CD4-positive, alpha-beta memory T cell (primary cell): Measurements from ENCODE around the gene C3orf18. TPM values are rescaled to one million over a fixed set of nuclear protein-coding genes. Genes with fewer than 3 reads are reported as not detected.
A peak's percentile ranks its signal among the peaks of the same experiment; 100 is the strongest.

Source experiments
- CTCF ChIA-PET: fragments of 350-600 bp; sonication (Branson Sonifier 250); formaldehyde crosslinking; loops from one replicate; lab custom pipeline; 2021; ENCODE audit warnings: inconsistent platforms; ENCODE audit not compliant: partially characterized antibody; lab: Charles Lee
- POLR2A ChIA-PET: fragments of 350-600 bp; sonication (Branson Sonifier 250); formaldehyde crosslinking; loops from one replicate; lab custom pipeline; 2021; ENCODE audit not compliant: partially characterized antibody; lab: Charles Lee
- DNase-seq, 5 donors: peaks; one replicate each; pipeline versions ENCODE4 v3.0.0 to v3.0.0-alpha.2; 2020 to 2022; ENCODE audit warnings: mixed read lengths in 1 of 5
- H3K27ac ChIP-seq: one replicate; pipeline ENCODE4 v1.7.0; 2013; ENCODE audit warnings: low read depth, low read length
- H3K27me3 ChIP-seq: 2 replicates; pipeline ENCODE4 v1.7.0; 2013; ENCODE audit warnings: mild to moderate bottlenecking, low read length, moderate library complexity; ENCODE audit not compliant: insufficient read depth
- H3K36me3 ChIP-seq: 2 replicates; pipeline ENCODE4 v1.7.0; 2013; ENCODE audit warnings: mild to moderate bottlenecking, low read length, moderate library complexity; ENCODE audit not compliant: insufficient read depth
- H3K4me1 ChIP-seq: 2 replicates; pipeline ENCODE4 v1.7.0; 2013; ENCODE audit warnings: mild to moderate bottlenecking, low read length, moderate library complexity; ENCODE audit not compliant: insufficient read depth
- H3K4me3 ChIP-seq, 2 donors: one replicate each; pipeline ENCODE4 v1.7.0; 2013; ENCODE audit warnings: low read length in 2 of 2, mild to moderate bottlenecking in 1 of 2
- H3K9me3 ChIP-seq, 2 donors: one replicate each; pipeline ENCODE4 v1.7.0; 2013; ENCODE audit warnings: low read length in 2 of 2, control low read depth in 1 of 2; ENCODE audit not compliant: control insufficient read depth in 1 of 2
- H3K27ac Mint-ChIP-seq, 7 donors: one replicate each; pipeline ENCODE4 v1.8.0; 2020 to 2021; ENCODE audit warnings: mixed read lengths in 7 of 7, mild to moderate bottlenecking in 6 of 7, inconsistent platforms in 3 of 7, moderate library complexity in 3 of 7
- H3K27me3 Mint-ChIP-seq, 2 donors: one replicate each; pipeline ENCODE4 v1.8.0; 2020 to 2021; ENCODE audit warnings: mixed read lengths in 2 of 2
- H3K36me3 Mint-ChIP-seq, 2 donors: one replicate each; pipeline ENCODE4 v1.8.0; 2020 to 2021; ENCODE audit warnings: mixed read lengths in 2 of 2, inconsistent platforms in 1 of 2, mild to moderate bottlenecking in 1 of 2
- H3K4me1 Mint-ChIP-seq, 4 donors: one replicate each; pipeline ENCODE4 v1.8.0; 2020 to 2021; ENCODE audit warnings: mixed read lengths in 4 of 4, mild to moderate bottlenecking in 1 of 4
- H3K4me3 Mint-ChIP-seq, 8 donors: one replicate each; pipeline ENCODE4 v1.8.0; 2020 to 2021; ENCODE audit warnings: mixed read lengths in 8 of 8, mild to moderate bottlenecking in 7 of 8, moderate library complexity in 6 of 8, inconsistent platforms in 3 of 8
- H3K9me3 Mint-ChIP-seq, 8 donors: one replicate each; pipeline ENCODE4 v1.8.0; 2020 to 2021; ENCODE audit warnings: mixed read lengths in 8 of 8, mild to moderate bottlenecking in 5 of 8, inconsistent platforms in 3 of 8, moderate library complexity in 1 of 8
- intact Hi-C: fragments of 100-400 bp; cut with micrococcal nuclease; formaldehyde crosslinking; loops from one replicate; pipeline ENCODE4 v1.15.1; 2023
- polyA plus RNA-seq, 2 donors: library from polyadenylated mRNA; unstranded; fragments of 300-500 nt; fragmentation: Illumina TruSeq; gene quantifications; one replicate each; pipeline ENCODE4 v1.2.3, GENCODE V29; 2021
- total RNA-seq, 2 experiments: library from RNA; stranded (reverse); gene quantifications; one replicate each; pipeline ENCODE4 v1.2.3, GENCODE V29; 2021

Gene C3orf18
- total and polyA plus RNA-seq, 4 experiments from 2014 or later: 14.2 to 22.3 (median 15.3) TPM

- peak overlapping the region in 1 of 7 donors; percentile 34 for H3K27ac Mint-ChIP-seq
- Histone ChIP-seq H3K27me3 (no peaks in the 10 kb centered on the region), H3K36me3 (no peaks in the 10 kb centered on the region), H3K4me1 (peaks cover 4% of the 10 kb centered on the region), H3K4me3 (no peak overlapping the region), H3K9me3 (no peaks in the 10 kb centered on the region), H3K27ac (no peak overlapping the region)
- POLR2A ChIA-PET: no interaction called here
- H3K36me3 Mint-ChIP-seq: no peaks in the 10 kb centered on the region
- intact Hi-C loops: no loop called here
- no peak overlapping the region for H3K4me3 Mint-ChIP-seq
- DNase-seq: peak in 1 of 5 donors; percentile 9
- H3K27me3 Mint-ChIP-seq: peaks cover 0 to 5% of the 10 kb centered on the region in 2 donors
- H3K4me1 Mint-ChIP-seq: peaks cover 3 to 10% (median 5%) of the 10 kb centered on the region in 4 donors
- CTCF ChIA-PET: interaction anchor here (2.2 to 3.9 kb wide), 2 partner anchors 94 to 132 kb away, joined by 6 to 25 read pairs; no protein-coding TSS in a partner anchor
- peaks cover 0 to 1% (median 0%) of the 10 kb centered on the region in 8 donors for H3K9me3 Mint-ChIP-seq
Observed at GRCh38 chr3:50520849-50521248, 46.7 kb downstream of the C3orf18 start.

DNA sequence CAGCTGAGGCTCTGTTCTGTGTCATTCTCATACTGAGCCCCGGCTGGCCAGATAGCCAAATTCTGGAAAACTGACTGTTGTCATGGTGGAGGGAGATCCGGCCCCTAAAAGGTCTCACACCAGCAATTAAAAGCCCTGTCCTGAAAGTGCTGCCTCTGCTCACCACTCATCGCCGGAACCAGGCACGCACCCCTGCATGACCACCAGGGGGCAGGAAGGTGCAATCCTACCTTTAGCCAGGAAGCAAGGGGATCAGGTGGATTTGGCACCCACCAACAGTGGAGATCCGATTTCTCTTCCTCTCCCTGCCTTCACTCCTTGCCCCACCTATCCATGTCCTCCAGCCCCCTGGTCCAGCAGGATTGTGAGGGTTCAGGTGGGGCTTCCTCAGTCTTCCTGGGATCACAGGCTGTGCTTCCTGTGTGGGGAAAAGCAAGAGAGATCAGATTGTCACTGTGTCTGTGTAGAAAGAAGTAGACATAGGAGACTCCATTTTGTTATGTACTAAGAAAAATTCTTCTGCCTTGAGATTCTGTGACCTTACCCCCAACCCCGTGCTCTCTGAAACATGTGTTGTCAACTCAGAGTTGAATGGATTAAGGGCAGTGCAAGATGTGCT is 48.0 kb downstream of the C3orf18 start:
- Mint-ChIP-seq H3K9me3 (peaks cover 0 to 3% (median 0%) of the 10 kb centered on the region in 8 donors), H3K4me1 (peaks cover 3 to 10% (median 5%) of the 10 kb centered on the region in 4 donors), H3K27me3 (peaks cover 0 to 5% of the 10 kb centered on the region in 2 donors), H3K36me3 (no peaks in the 10 kb centered on the region), H3K27ac (peak overlapping the region in 1 of 7 donors; percentile 17), H3K4me3 (no peak overlapping the region)
- H3K4me1 ChIP-seq: peaks cover 4% of the 10 kb centered on the region
- H3K9me3 ChIP-seq: no peaks in the 10 kb centered on the region
- H3K27ac ChIP-seq: no peak overlapping the region
- H3K36me3 ChIP-seq: no peaks in the 10 kb centered on the region
- no peaks in the 10 kb centered on the region for H3K27me3 ChIP-seq
- POLR2A ChIA-PET: no interaction called here
- peak; percentile 58 to 68 (median 66) for DNase-seq
- CTCF ChIA-PET: interaction anchor here (0.7 to 3.6 kb wide), 6 partner anchors 15 to 95 kb away, joined by 3 to 28 read pairs (median 4); no protein-coding TSS in a partner anchor
- intact Hi-C loops: loop anchor here (1.0 kb wide), 1 partner anchor 95 kb away; no protein-coding TSS in a partner anchor
- H3K4me3 ChIP-seq: no peak overlapping the region

DNA sequence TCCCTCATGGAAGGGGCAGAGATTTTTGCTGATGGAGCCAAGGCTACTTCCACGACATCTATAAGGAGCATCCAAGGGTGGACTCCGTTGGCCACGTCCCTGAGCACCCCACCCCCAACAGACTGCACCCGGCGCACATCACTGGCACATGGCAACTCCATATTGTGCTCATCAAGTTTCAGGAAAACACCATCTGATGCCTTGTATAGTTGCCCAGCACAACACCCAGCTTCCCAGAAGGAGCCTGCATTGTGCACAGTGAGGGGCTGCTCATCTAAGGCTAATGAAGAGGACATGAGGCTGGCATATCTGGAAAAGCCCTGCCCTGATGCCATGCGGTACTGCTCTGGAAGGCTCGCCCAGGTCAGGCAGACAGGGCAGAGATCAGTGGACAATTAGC is 49.1 kb downstream of the C3orf18 start:
- CTCF ChIA-PET: interaction anchor here (1.0 to 3.6 kb wide), 6 partner anchors 16 to 134 kb away, joined by 3 to 28 read pairs (median 5); no protein-coding TSS in a partner anchor
- H3K27me3 ChIP-seq: no peaks in the 10 kb centered on the region
- peaks cover 3 to 10% (median 5%) of the 10 kb centered on the region in 4 donors for H3K4me1 Mint-ChIP-seq
- H3K4me1 ChIP-seq: peaks cover 4% of the 10 kb centered on the region
- peaks cover 0 to 5% of the 10 kb centered on the region in 2 donors for H3K27me3 Mint-ChIP-seq
- no peaks in the 10 kb centered on the region for H3K36me3 ChIP-seq
- no peak for DNase-seq
- H3K27ac Mint-ChIP-seq: no peak overlapping the region
- no peaks in the 10 kb centered on the region for H3K9me3 ChIP-seq
- no peaks in the 10 kb centered on the region for H3K36me3 Mint-ChIP-seq
- H3K4me3 ChIP-seq: no peak overlapping the region
- no peak overlapping the region for H3K4me3 Mint-ChIP-seq
- POLR2A ChIA-PET: interaction anchor here (0.8 kb wide), 1 partner anchor 14 kb away, joined by 3 read pairs; no protein-coding TSS in a partner anchor
- H3K27ac ChIP-seq: no peak overlapping the region
- H3K9me3 Mint-ChIP-seq: peaks cover 0 to 3% (median 0%) of the 10 kb centered on the region in 8 donors
- intact Hi-C loops: no loop called here

- Histone ChIP-seq H3K4me3 (no peak overlapping the region), H3K36me3 (no peaks in the 10 kb centered on the region), H3K27ac (no peak overlapping the region), H3K4me1 (peaks cover 4% of the 10 kb centered on the region), H3K9me3 (no peaks in the 10 kb centered on the region), H3K27me3 (no peaks in the 10 kb centered on the region)
- no peak overlapping the region for H3K4me3 Mint-ChIP-seq
- POLR2A ChIA-PET: interaction anchor here (0.8 kb wide), 1 partner anchor 13 kb away, joined by 3 read pairs; no protein-coding TSS in a partner anchor
- peaks cover 0 to 5% of the 10 kb centered on the region in 2 donors for H3K27me3 Mint-ChIP-seq
- peaks cover 0 to 3% (median 0%) of the 10 kb centered on the region in 8 donors for H3K9me3 Mint-ChIP-seq
- H3K4me1 Mint-ChIP-seq: peaks cover 3 to 10% (median 5%) of the 10 kb centered on the region in 4 donors
- no peak overlapping the region for H3K27ac Mint-ChIP-seq
- no peak for DNase-seq
- no peaks in the 10 kb centered on the region for H3K36me3 Mint-ChIP-seq
- intact Hi-C loops: no loop called here
- CTCF ChIA-PET: interaction anchor here (1.4 to 3.6 kb wide), 3 partner anchors 24 to 135 kb away, joined by 3 to 28 read pairs (median 7); no protein-coding TSS in a partner anchor
Observed at GRCh38 chr3:50517721-50518206, 49.8 kb downstream of the C3orf18 start.

DNA sequence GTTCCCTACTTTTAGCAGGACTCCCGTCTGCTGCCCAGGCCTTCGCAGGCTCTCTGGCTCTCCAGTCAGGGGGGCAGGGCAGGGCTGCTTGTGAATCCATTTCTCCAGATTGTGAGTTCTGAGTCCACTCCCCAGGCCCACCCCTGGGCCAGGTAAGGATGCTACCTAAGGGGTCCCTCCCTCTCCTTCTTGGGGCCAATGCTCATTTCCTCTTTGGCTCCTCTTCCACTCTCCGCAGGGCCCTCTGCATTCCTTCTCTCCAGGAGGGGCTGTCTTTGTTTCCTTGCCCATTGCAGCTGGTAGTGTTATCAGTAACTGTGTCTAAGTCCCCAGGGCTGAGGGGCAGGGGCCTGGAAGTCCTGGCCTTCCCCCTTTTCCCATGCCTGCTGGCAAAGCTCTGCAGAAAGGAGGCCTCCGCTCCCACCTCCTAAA is 51.1 kb downstream of the C3orf18 start:
- peak overlapping the region in 1 of 7 donors; percentile 70 for H3K27ac Mint-ChIP-seq
- peaks cover 3 to 10% (median 5%) of the 10 kb centered on the region in 4 donors for H3K4me1 Mint-ChIP-seq
- Histone ChIP-seq H3K27ac (no peak overlapping the region), H3K36me3 (no peaks in the 10 kb centered on the region), H3K9me3 (no peaks in the 10 kb centered on the region), H3K4me1 (peaks cover 4% of the 10 kb centered on the region), H3K4me3 (no peak overlapping the region), H3K27me3 (no peaks in the 10 kb centered on the region)
- H3K27me3 Mint-ChIP-seq: peaks cover 0 to 5% of the 10 kb centered on the region in 2 donors
- H3K36me3 Mint-ChIP-seq: no peaks in the 10 kb centered on the region
- ChIA-PET CTCF (interaction anchor here (1.2 to 3.6 kb wide), 4 partner anchors 24 to 98 kb away, joined by 3 to 28 read pairs (median 6); no protein-coding TSS in a partner anchor), POLR2A (no interaction called here)
- peak overlapping the region in 1 of 8 donors; percentile 36 for H3K4me3 Mint-ChIP-seq
- intact Hi-C loops: no loop called here
- peaks cover 0 to 3% (median 0%) of the 10 kb centered on the region in 8 donors for H3K9me3 Mint-ChIP-seq
- DNase-seq: peak in 1 of 5 donors; percentile 19

- Histone ChIP-seq H3K4me1 (peaks cover 4% of the 10 kb centered on the region), H3K27ac (no peak overlapping the region), H3K9me3 (no peaks in the 10 kb centered on the region), H3K36me3 (no peaks in the 10 kb centered on the region), H3K4me3 (no peak overlapping the region), H3K27me3 (no peaks in the 10 kb centered on the region)
- intact Hi-C loops: no loop called here
- DNase-seq: no peak
- Mint-ChIP-seq H3K4me3 (no peak overlapping the region), H3K27ac (no peak overlapping the region), H3K9me3 (peaks cover 0 to 3% (median 0%) of the 10 kb centered on the region in 8 donors), H3K27me3 (peaks cover 0 to 5% of the 10 kb centered on the region in 2 donors), H3K36me3 (no peaks in the 10 kb centered on the region), H3K4me1 (peaks cover 3 to 10% (median 5%) of the 10 kb centered on the region in 4 donors)
- ChIA-PET CTCF (interaction anchor here (1.2 to 3.6 kb wide), 4 partner anchors 25 to 99 kb away, joined by 3 to 28 read pairs (median 6); no protein-coding TSS in a partner anchor), POLR2A (no interaction called here)
Observed at GRCh38 chr3:50515565-50516439, 51.7 kb downstream of the C3orf18 start.
